H9 (cell line): ENCODE results near the gene CDK14. TPM values are rescaled to one million over a fixed set of nuclear protein-coding genes. Genes with fewer than 3 reads are reported as not detected.

ENCODE experiments used
- DNase-seq: peaks from one replicate; pipeline ENCODE4 v3.0.0-alpha.2; 2017
- H2AFZ ChIP-seq: one replicate; pipeline ENCODE4 v1.6.1; 2013; ENCODE audit warnings: mild to moderate bottlenecking, low read length, control low read depth, moderate library complexity
- H2AK5ac ChIP-seq: 2 replicates; pipeline ENCODE4 v1.6.1; 2013; ENCODE audit warnings: low read length, control low read depth, mixed read lengths; ENCODE audit not compliant: insufficient read length
- H2BK120ac ChIP-seq: one replicate; pipeline ENCODE4 v1.6.1; 2013; ENCODE audit warnings: low read depth, mild to moderate bottlenecking, low read length, control low read depth, inconsistent platforms; ENCODE audit not compliant: poor library complexity, severe bottlenecking
- H2BK12ac ChIP-seq: 2 replicates; pipeline ENCODE4 v1.6.1; 2013; ENCODE audit warnings: low read length, control low read depth, mixed read lengths, low read depth; ENCODE audit not compliant: insufficient read length
- H2BK15ac ChIP-seq: 2 replicates; pipeline ENCODE4 v1.6.1; 2013; ENCODE audit warnings: low read depth, low read length, control low read depth
- H2BK20ac ChIP-seq: one replicate; pipeline ENCODE4 v1.6.1; 2013; ENCODE audit warnings: low read depth, mild to moderate bottlenecking, low read length, control low read depth, inconsistent platforms; ENCODE audit not compliant: poor library complexity, severe bottlenecking
- H2BK5ac ChIP-seq: 2 replicates; pipeline ENCODE4 v1.6.1; 2013; ENCODE audit warnings: low read length, control low read depth, mixed read lengths; ENCODE audit not compliant: insufficient read length
- H3K14ac ChIP-seq: 2 replicates; pipeline ENCODE4 v1.6.1; 2013; ENCODE audit warnings: low read length, control low read depth; ENCODE audit not compliant: insufficient read depth
- H3K18ac ChIP-seq: 2 replicates; pipeline ENCODE4 v1.6.1; 2013; ENCODE audit warnings: low read depth, mild to moderate bottlenecking, mixed read lengths, low read length, control low read depth; ENCODE audit not compliant: insufficient read length
- H3K23ac ChIP-seq: 2 replicates; pipeline ENCODE4 v1.6.1; 2013; ENCODE audit warnings: low read length, control low read depth, mixed read lengths, low read depth; ENCODE audit not compliant: insufficient read length
- H3K23me2 ChIP-seq: 2 replicates; pipeline ENCODE4 v1.6.1; 2013; ENCODE audit warnings: low read depth, mild to moderate bottlenecking, mixed read lengths, low read length, control low read depth; ENCODE audit not compliant: insufficient read length, poor library complexity, severe bottlenecking
- H3K27ac ChIP-seq: 2 replicates; pipeline ENCODE4 v1.5.1; 2013; ENCODE audit warnings: low read length, control low read depth, mixed read lengths, low read depth; ENCODE audit not compliant: insufficient read length
- H3K27me3 ChIP-seq: 2 replicates; pipeline ENCODE4 v1.6.1; 2013; ENCODE audit warnings: low read length, control low read depth, inconsistent platforms; ENCODE audit not compliant: insufficient read depth
- H3K4ac ChIP-seq: 2 replicates; pipeline ENCODE4 v1.6.1; 2013; ENCODE audit warnings: low read depth, mild to moderate bottlenecking, control low read depth, inconsistent platforms, low read length, moderate library complexity
- H3K4me1 ChIP-seq: 2 replicates; pipeline ENCODE4 v1.6.1; 2013; ENCODE audit warnings: low read length, control low read depth, inconsistent platforms; ENCODE audit not compliant: insufficient read depth
- H3K4me2 ChIP-seq: 2 replicates; pipeline ENCODE4 v1.6.1; 2013; ENCODE audit warnings: low read length, control low read depth, mixed read lengths; ENCODE audit not compliant: insufficient read length, insufficient read depth
- H3K56ac ChIP-seq: 2 replicates; pipeline ENCODE4 v1.6.1; 2013; ENCODE audit warnings: low read depth, mild to moderate bottlenecking, mixed read lengths, low read length, control low read depth; ENCODE audit not compliant: insufficient read length
- H3K79me1 ChIP-seq: 2 replicates; pipeline ENCODE4 v1.6.1; 2013; ENCODE audit warnings: low read depth, mild to moderate bottlenecking, moderate library complexity, low read length, control low read depth, inconsistent platforms; ENCODE audit not compliant: insufficient read depth, poor library complexity, severe bottlenecking
- H3K79me2 ChIP-seq: 2 replicates; pipeline ENCODE4 v1.6.1; 2013; ENCODE audit warnings: low read length, control low read depth, inconsistent platforms; ENCODE audit not compliant: insufficient read depth
- H3K9ac ChIP-seq: 2 replicates; pipeline ENCODE4 v1.6.1; 2013; ENCODE audit warnings: low read length, control low read depth, mixed read lengths; ENCODE audit not compliant: insufficient read length; ENCODE audit errors: extremely low read depth
- H3K9me3 ChIP-seq: one replicate; pipeline ENCODE4 v1.6.1; 2013; ENCODE audit warnings: low read depth, low read length, inconsistent platforms; ENCODE audit not compliant: control insufficient read depth
- H3T11ph ChIP-seq: one replicate; pipeline ENCODE4 v1.6.1; 2013; ENCODE audit warnings: mild to moderate bottlenecking, low read length, control low read depth, inconsistent platforms
- H4K20me1 ChIP-seq: one replicate; pipeline ENCODE4 v1.6.1; 2013; ENCODE audit not compliant: control insufficient read depth, insufficient read length, insufficient read depth
- H4K5ac ChIP-seq: 2 replicates; pipeline ENCODE4 v1.6.1; 2013; ENCODE audit warnings: low read depth, mild to moderate bottlenecking, mixed read lengths, low read length, control low read depth; ENCODE audit not compliant: insufficient read length
- H4K8ac ChIP-seq: replicated peaks from 2 replicates; pipeline ENCODE4 v1.6.1; 2013; ENCODE audit warnings: low read length, control low read depth, mixed read lengths, low read depth; ENCODE audit not compliant: insufficient read length
- H4K91ac ChIP-seq: 2 replicates; pipeline ENCODE4 v1.6.1; 2013; ENCODE audit warnings: low read depth, mild to moderate bottlenecking, moderate library complexity, mixed read lengths, low read length, control low read depth; ENCODE audit not compliant: insufficient read length
- H3K27ac Mint-ChIP-seq, 3 experiments: 2 replicates in 2 of 3; 3 replicates in 1 of 3; pipeline ENCODE4 v1.8.0; 2020 to 2021; ENCODE audit warnings: mixed read lengths in 3 of 3, mild to moderate bottlenecking in 1 of 3, moderate library complexity in 1 of 3
- H3K27me3 Mint-ChIP-seq: 2 replicates; pipeline ENCODE4 v1.8.0; 2021; ENCODE audit warnings: low read depth, mild to moderate bottlenecking, moderate library complexity, mixed read lengths
- H3K36me3 Mint-ChIP-seq, 3 experiments: 2 replicates in 2 of 3; 3 replicates in 1 of 3; pipeline ENCODE4 v1.8.0; 2020 to 2021; ENCODE audit warnings: low read depth in 3 of 3, mixed read lengths in 3 of 3; ENCODE audit not compliant: insufficient read depth in 1 of 3
- H3K4me1 Mint-ChIP-seq, 2 experiments: 2 replicates each; pipeline ENCODE4 v1.8.0; 2020; ENCODE audit warnings: mixed read lengths in 2 of 2
- H3K4me3 Mint-ChIP-seq, 2 experiments: 2 replicates in 1 of 2; 3 replicates in 1 of 2; pipeline ENCODE4 v1.8.0; 2020 to 2021; ENCODE audit warnings: mild to moderate bottlenecking in 2 of 2, mixed read lengths in 2 of 2, moderate library complexity in 1 of 2
- H3K9me3 Mint-ChIP-seq, 2 experiments: 2 replicates in 1 of 2; 3 replicates in 1 of 2; pipeline ENCODE4 v1.8.0; 2020; ENCODE audit warnings: mild to moderate bottlenecking in 2 of 2, mixed read lengths in 2 of 2, moderate library complexity in 1 of 2
- CTCF ChIP-seq: fragments of 200-600 bp; sonication (generic); conservative IDR thresholded peaks from 3 replicates; pipeline ENCODE4 v1.8.0; 2021; ENCODE audit warnings: antibody characterized with exemption, mild to moderate bottlenecking
- WGBS: extraction: QIAGEN DNeasy Blood & Tissue Kit; methylation state at CpG from one replicate; pipeline ENCODE4 v1.1.7; 2013; ENCODE audit warnings: missing lambda C conversion rate, low lambda C conversion rate, mixed read lengths; ENCODE audit not compliant: insufficient read length; ENCODE audit errors: extremely low coverage; 5-methylcytosine and 5-hydroxymethylcytosine counted together
- total RNA-seq: library from RNA; stranded (reverse); gene quantifications from 2 replicates; pipeline ENCODE4 v1.2.1, GENCODE V29; 2021

The CDK14 gene
- total RNA-seq, 1 experiment from 2014 or later = 23.9 TPM

- no peak overlapping the region for H2BK15ac ChIP-seq
- TF ChIP-seq CTCF = no peak
- Mint-ChIP-seq H3K27ac (no peak overlapping the region), H3K36me3 (peaks cover 4 to 9% (median 5%) of the 10 kb centered on the region in 3 experiments; a peak in 5 of 7 replicates), H3K9me3 (no peaks in the 10 kb centered on the region; a peak in 1 of 5 replicates), H3K4me1 (no peaks in the 10 kb centered on the region), H3K4me3 (no peak overlapping the region), H3K27me3 (no peaks in the 10 kb centered on the region)
- no peak overlapping the region for H2BK5ac ChIP-seq
- no CpG with 5 or more reads among the region's 3 CpGs for WGBS
- no peak overlapping the region for H3K14ac ChIP-seq
- no peak overlapping the region for H2BK12ac ChIP-seq
- H3K4me1 ChIP-seq = no peaks in the 10 kb centered on the region
- no peaks in the 10 kb centered on the region for H3K23me2 ChIP-seq
- H3K56ac ChIP-seq = no peak overlapping the region
- no peak overlapping the region for H3K4ac ChIP-seq
- H2AK5ac ChIP-seq = no peak overlapping the region
- no peak for DNase-seq
- no peak overlapping the region for H3K4me2 ChIP-seq
- H2AFZ ChIP-seq = no peak overlapping the region
- H3K9ac ChIP-seq = no peak overlapping the region
- H2BK20ac ChIP-seq = no peak overlapping the region
- H3K79me2 ChIP-seq = no peaks in the 10 kb centered on the region
- no peaks in the 10 kb centered on the region for H3K27me3 ChIP-seq
- no peaks in the 10 kb centered on the region for H3K9me3 ChIP-seq
- H2BK120ac ChIP-seq = no peak overlapping the region
- no peak overlapping the region for H4K91ac ChIP-seq
- H4K20me1 ChIP-seq = no peaks in the 10 kb centered on the region
- H4K5ac ChIP-seq = no peak overlapping the region
- no peak overlapping the region for H3K23ac ChIP-seq
- H3K79me1 ChIP-seq = no peaks in the 10 kb centered on the region
- H3T11ph ChIP-seq = no peak overlapping the region
- no peak overlapping the region for H3K18ac ChIP-seq
- no peak overlapping the region for H4K8ac ChIP-seq
- H3K27ac ChIP-seq = no peak overlapping the region
These were observed 178.6 kb downstream of the CDK14 start for GRCh38 chr7:90774706-90775105.
